ENCODE data around the gene ZFP36L1. TPM values are rescaled to one million over a fixed set of nuclear protein-coding genes. Genes with fewer than 3 reads are reported as not detected.

The ZFP36L1 gene
- total RNA-seq, 2 donors from 2014 or later, result 95.0 TPM

- ATAC-seq (replicated peaks in 1 of 2) (no peak), DNase-seq (no peak)
- peak overlapping the region; percentile 12 for H3K27ac Mint-ChIP-seq
- H3K4me1 Mint-ChIP-seq (ENCODE audit: low read depth), result peaks cover 74% of the 10 kb centered on the region
- H3K36me3 Mint-ChIP-seq (ENCODE audit: insufficient read depth in 2 of 2), result peaks cover 10 to 22% of the 10 kb centered on the region in 2 donors
- no peaks in the 10 kb centered on the region for H3K27me3 Mint-ChIP-seq (ENCODE audit: low read depth)
- H3K9me3 Mint-ChIP-seq, result peaks cover 9 to 10% of the 10 kb centered on the region in 2 donors
- peak overlapping the region in 1 of 2 donors; percentile 3 for H3K4me3 Mint-ChIP-seq
These were observed 5.8 kb upstream of the ZFP36L1 start for GRCh38 chr14:68798621-68799020.

DNA sequence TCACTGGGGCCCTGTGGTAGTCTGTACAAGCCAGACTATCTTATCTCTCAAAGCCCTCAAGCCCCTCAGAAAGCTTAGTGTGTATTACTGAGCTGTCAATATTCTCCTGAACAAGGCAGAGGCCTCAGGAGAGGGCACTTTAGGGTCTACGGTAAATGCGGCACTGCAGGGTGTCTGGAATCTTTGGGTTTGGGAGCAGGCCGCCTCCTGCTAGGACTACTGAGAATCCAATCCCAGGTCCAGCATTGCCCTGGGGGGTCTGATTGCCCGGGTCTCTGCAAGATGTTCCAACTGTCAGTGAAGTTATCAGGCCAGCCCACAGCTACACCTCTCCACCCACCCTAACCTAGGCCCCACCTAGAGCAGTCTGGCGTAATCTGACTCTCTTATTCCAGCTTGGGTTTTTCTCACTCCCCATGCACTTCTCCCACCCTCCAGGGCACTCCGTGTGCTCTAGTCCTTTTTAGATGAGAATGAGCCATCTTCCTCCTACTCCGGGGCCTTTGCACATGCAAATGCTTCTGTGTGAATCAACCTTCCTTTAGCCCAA lies 4.3 kb upstream of the ZFP36L1 start:
- H3K36me3 Mint-ChIP-seq (ENCODE audit: insufficient read depth in 2 of 2), result peaks cover 13 to 21% of the 10 kb centered on the region in 2 donors
- DNase-seq, result no peak
- H3K27ac Mint-ChIP-seq, result peak overlapping the region; percentile 93
- H3K27me3 Mint-ChIP-seq (ENCODE audit: low read depth), result no peaks in the 10 kb centered on the region
- peak overlapping the region; percentile 91 to 96 for H3K4me3 Mint-ChIP-seq
- peaks cover 7 to 10% of the 10 kb centered on the region in 2 donors for H3K9me3 Mint-ChIP-seq
- H3K4me1 Mint-ChIP-seq (ENCODE audit: low read depth), result peaks cover 74% of the 10 kb centered on the region
- ATAC-seq (replicated peaks in 1 of 2), result no peak

- DNase-seq (no peak), ATAC-seq (replicated peaks in 1 of 2) (no peak)
- H3K9me3 Mint-ChIP-seq, result peaks cover 2 to 5% of the 10 kb centered on the region in 2 donors
- H3K4me3 Mint-ChIP-seq, result peak overlapping the region; percentile 91 to 96
- H3K27ac Mint-ChIP-seq, result peak overlapping the region; percentile 81
- peaks cover 69% of the 10 kb centered on the region for H3K4me1 Mint-ChIP-seq (ENCODE audit: low read depth)
- peaks cover 10 to 17% of the 10 kb centered on the region in 2 donors for H3K36me3 Mint-ChIP-seq (ENCODE audit: insufficient read depth in 2 of 2)
- no peaks in the 10 kb centered on the region for H3K27me3 Mint-ChIP-seq (ENCODE audit: low read depth)
These were observed 3.7 kb upstream of the ZFP36L1 start for GRCh38 chr14:68796418-68797101.

GRCh38 chr14:68795597-68796417 lies 2.9 kb upstream of the ZFP36L1 start:
- ATAC-seq (replicated peaks in 1 of 2), result peak; percentile 58 to 65
- H3K27me3 Mint-ChIP-seq (ENCODE audit: low read depth), result no peaks in the 10 kb centered on the region
- peak; percentile 85 for DNase-seq

DNA sequence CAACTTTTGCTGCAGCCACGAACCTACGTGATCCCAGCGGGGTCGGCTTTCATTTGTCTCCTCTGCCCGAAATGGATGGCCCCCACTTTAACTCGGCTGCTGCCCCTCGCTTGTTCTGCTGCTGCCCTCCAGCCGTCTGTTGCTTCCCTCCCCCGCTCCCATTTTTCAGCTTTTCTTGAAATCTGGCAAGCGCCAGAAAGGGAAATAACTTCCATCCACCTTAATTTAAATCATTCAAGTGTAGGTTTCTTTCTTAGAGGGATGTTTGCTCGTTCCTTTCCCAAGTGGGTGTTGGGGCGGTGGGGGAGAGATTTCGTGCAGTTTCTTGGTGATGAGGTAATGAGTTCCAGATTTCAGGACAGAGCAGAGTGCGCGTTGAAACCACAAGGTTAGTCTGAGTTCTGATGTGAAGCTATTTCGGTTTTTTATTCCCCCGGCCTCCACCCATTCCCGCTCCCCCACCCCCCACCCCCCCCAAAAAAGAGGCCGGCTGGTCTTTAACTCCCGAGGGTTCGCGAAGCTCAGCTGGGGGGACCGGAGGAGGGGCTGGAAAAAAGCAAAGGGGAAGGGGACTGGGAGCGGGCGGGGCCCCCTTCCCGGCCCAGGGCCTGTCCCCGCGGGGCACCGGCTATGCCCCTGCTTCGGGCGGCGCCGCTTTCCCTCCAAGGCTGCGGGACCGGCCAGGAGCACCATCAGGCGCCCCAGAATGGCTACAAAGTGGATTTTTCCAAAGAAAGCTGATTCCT lies 2.2 kb upstream of the ZFP36L1 start:
- no peak for ATAC-seq (replicated peaks in 1 of 2)
- Mint-ChIP-seq H3K36me3 (ENCODE audit: insufficient read depth in 2 of 2) (peaks cover 19 to 25% of the 10 kb centered on the region in 2 donors), H3K4me1 (ENCODE audit: low read depth) (peaks cover 58% of the 10 kb centered on the region)

More at GRCh38 chr14:68795597-68796417, 2.9 kb upstream of the ZFP36L1 start:
- H3K4me1 Mint-ChIP-seq (ENCODE audit: low read depth), result peaks cover 61% of the 10 kb centered on the region
- H3K27ac Mint-ChIP-seq, result peak overlapping the region; percentile 95
- peak overlapping the region; percentile 91 to 96 for H3K4me3 Mint-ChIP-seq
- H3K36me3 Mint-ChIP-seq (ENCODE audit: insufficient read depth in 2 of 2), result peaks cover 14 to 20% of the 10 kb centered on the region in 2 donors
- H3K9me3 Mint-ChIP-seq, result peaks cover 0 to 3% of the 10 kb centered on the region in 2 donors

GRCh38 chr14:68794130-68794850 lies 1.4 kb upstream of the ZFP36L1 start:
- peak overlapping the region; percentile 91 to 96 for H3K4me3 Mint-ChIP-seq
- ATAC-seq (replicated peaks in 1 of 2), result peak; percentile 24 to 33

More for the DNA sequence above, 2.2 kb upstream of the ZFP36L1 start:
- H3K9me3 Mint-ChIP-seq, result peaks cover 0 to 3% of the 10 kb centered on the region in 2 donors
- no peaks in the 10 kb centered on the region for H3K27me3 Mint-ChIP-seq (ENCODE audit: low read depth)
- H3K4me3 Mint-ChIP-seq, result peak overlapping the region; percentile 91 to 96
- DNase-seq, result peak in 1 of 2 donors; percentile 51
- peak overlapping the region; percentile 98 for H3K27ac Mint-ChIP-seq

GRCh38 chr14:68793734-68794129 lies 865 bp upstream of the ZFP36L1 start:
- Mint-ChIP-seq H3K36me3 (ENCODE audit: insufficient read depth in 2 of 2) (peaks cover 27 to 31% of the 10 kb centered on the region in 2 donors), H3K27ac (peak overlapping the region; percentile 98), H3K4me1 (ENCODE audit: low read depth) (peaks cover 54% of the 10 kb centered on the region), H3K9me3 (peaks cover 0 to under 1% of the 10 kb centered on the region in 2 donors), H3K4me3 (peak overlapping the region; percentile 91 to 96), H3K27me3 (ENCODE audit: low read depth) (no peaks in the 10 kb centered on the region)
- ATAC-seq (replicated peaks in 1 of 2) (no peak), DNase-seq (peak in 1 of 2 donors; percentile 60)

More at GRCh38 chr14:68794130-68794850, 1.4 kb upstream of the ZFP36L1 start:
- DNase-seq, result peak; percentile 86 to 87
- Mint-ChIP-seq H3K27ac (peak overlapping the region; percentile 98), H3K4me1 (ENCODE audit: low read depth) (peaks cover 54% of the 10 kb centered on the region), H3K36me3 (ENCODE audit: insufficient read depth in 2 of 2) (peaks cover 23 to 30% of the 10 kb centered on the region in 2 donors), H3K27me3 (ENCODE audit: low read depth) (no peaks in the 10 kb centered on the region), H3K9me3 (peaks cover 0 to 3% of the 10 kb centered on the region in 2 donors)

DNA sequence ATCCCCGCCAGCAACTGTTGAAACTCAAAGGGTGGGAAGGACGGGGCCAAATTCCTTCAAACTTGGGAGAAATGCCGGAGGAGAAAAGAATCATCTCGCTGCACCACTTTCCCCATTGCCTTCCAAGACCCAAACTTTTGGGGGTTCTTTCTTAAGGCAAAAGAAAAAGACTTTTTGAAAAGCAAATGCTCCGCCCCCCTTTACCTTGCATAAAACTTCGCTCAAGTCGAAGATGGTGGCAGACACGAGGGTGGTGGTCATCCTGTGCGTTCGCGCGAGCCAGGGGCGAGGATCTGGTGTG lies 239 bp downstream of the ZFP36L1 start:
- Mint-ChIP-seq H3K27ac (peak overlapping the region; percentile 86), H3K9me3 (no peaks in the 10 kb centered on the region), H3K27me3 (ENCODE audit: low read depth) (no peaks in the 10 kb centered on the region), H3K36me3 (ENCODE audit: insufficient read depth in 2 of 2) (peaks cover 29 to 34% of the 10 kb centered on the region in 2 donors), H3K4me3 (peak overlapping the region; percentile 91 to 96), H3K4me1 (ENCODE audit: low read depth) (peaks cover 52% of the 10 kb centered on the region)
- DNase-seq, result no peak
- peak; percentile 8 to 23 for ATAC-seq (replicated peaks in 1 of 2)

- H3K4me3 Mint-ChIP-seq, result peak overlapping the region; percentile 91 to 96
- H3K27ac Mint-ChIP-seq, result peak overlapping the region; percentile 86
- H3K4me1 Mint-ChIP-seq (ENCODE audit: low read depth), result peaks cover 52% of the 10 kb centered on the region
- ATAC-seq (replicated peaks in 1 of 2), result no peak
- no peaks in the 10 kb centered on the region for H3K9me3 Mint-ChIP-seq
- peaks cover 32 to 38% of the 10 kb centered on the region in 2 donors for H3K36me3 Mint-ChIP-seq (ENCODE audit: insufficient read depth in 2 of 2)
- peak; percentile 38 to 49 for DNase-seq
- no peaks in the 10 kb centered on the region for H3K27me3 Mint-ChIP-seq (ENCODE audit: low read depth)
These were observed 777 bp downstream of the ZFP36L1 start for GRCh38 chr14:68791902-68792677.

GRCh38 chr14:68791078-68791901 lies 1.6 kb downstream of the ZFP36L1 start:
- peak; percentile 31 to 44 for DNase-seq

GRCh38 chr14:68790644-68791077 lies 2.2 kb downstream of the ZFP36L1 start:
- DNase-seq, result peak; percentile 65 to 71
- Mint-ChIP-seq H3K27ac (peak overlapping the region; percentile 86), H3K4me1 (ENCODE audit: low read depth) (peaks cover 55% of the 10 kb centered on the region), H3K36me3 (ENCODE audit: insufficient read depth in 2 of 2) (peaks cover 32 to 39% of the 10 kb centered on the region in 2 donors), H3K27me3 (ENCODE audit: low read depth) (no peaks in the 10 kb centered on the region), H3K4me3 (peak overlapping the region; percentile 91 to 96), H3K9me3 (no peaks in the 10 kb centered on the region)
- peak; percentile 12 to 37 for ATAC-seq (replicated peaks in 1 of 2)

More at GRCh38 chr14:68791078-68791901, 1.6 kb downstream of the ZFP36L1 start:
- Mint-ChIP-seq H3K4me1 (ENCODE audit: low read depth) (peaks cover 52% of the 10 kb centered on the region), H3K36me3 (ENCODE audit: insufficient read depth in 2 of 2) (peaks cover 32 to 39% of the 10 kb centered on the region in 2 donors), H3K27ac (peak overlapping the region; percentile 86), H3K27me3 (ENCODE audit: low read depth) (no peaks in the 10 kb centered on the region), H3K9me3 (no peaks in the 10 kb centered on the region), H3K4me3 (peak overlapping the region; percentile 91 to 96)
- ATAC-seq (replicated peaks in 1 of 2), result no peak
